ENCODE data around the gene ANKRD12. TPM values are rescaled to one million over a fixed set of nuclear protein-coding genes. Genes with fewer than 3 reads are reported as not detected.
"Not testable (repeated sequence)": the region's sequence is repeated elsewhere in the genome, so short reads cannot be mapped to it uniquely, and the experiment has no call there.

Gene ANKRD12
- total RNA-seq, 1 experiment from 2014 or later = 30.7 TPM

- Histone ChIP-seq H3K4me1 (ENCODE audit: control insufficient read depth, insufficient read depth, low read length) (no peaks in the 10 kb centered on the region), H3K27ac (ENCODE audit: low read length) (no peak overlapping the region), H3K36me3 (ENCODE audit: control insufficient read depth, insufficient read depth, low read length) (no peaks in the 10 kb centered on the region), H3K9me3 (ENCODE audit: control insufficient read depth, insufficient read depth, low read depth, low read length) (no peaks in the 10 kb centered on the region; the same call in 1 of the 2 replicates), H3K27me3 (ENCODE audit: control insufficient read depth, insufficient read depth, low read length) (no peaks in the 10 kb centered on the region), H3K4me3 (ENCODE audit: low read depth in 2 of 2, low read length in 2 of 2) (no peak overlapping the region)
- intact Hi-C loops (cut with micrococcal nuclease; ENCODE audit: unreplicated experiment) = no loop called here
- no peak for TF ChIP-seq REST (IDR thresholded peaks at IDR 0.05; ENCODE audit: insufficient read depth in 1 of 2, low read depth in 2 of 2, low read length in 1 of 2)
- no peak for TF ChIP-seq CTCF (IDR thresholded peaks at IDR 0.05)
- no peak for TF ChIP-seq SIN3A (IDR thresholded peaks at IDR 0.05; ENCODE audit: borderline replicate concordance, insufficient read depth, low read depth, low read length)
- TF ChIP-seq TCF7L2 (IDR thresholded peaks at IDR 0.05; ENCODE audit: low read depth, low read length) = no peak
- no peak for TF ChIP-seq POLR2AphosphoS5 (IDR thresholded peaks at IDR 0.05; ENCODE audit: low read depth, low read length)
- ChIA-PET POLR2A (no interaction called here), CTCF (interaction anchor here (0.6 kb wide), 1 partner anchor 245 kb away, joined by 3 read pairs; no protein-coding TSS in a partner anchor)
- DNase-seq (ENCODE audit: low read depth, low spot score) (no peak), ATAC-seq (no peak)
- BruUV-seq (replicated peaks) = no TSS peak
- in situ Hi-C loops (cut with HindIII; ENCODE audit: low pct_unique_long_range_greater_than_20kb, low sequenced_read_pairs) = no loop called here
Observed at GRCh38 chr18:9160014-9160413, 23.4 kb downstream of the ANKRD12 start.

- H3K4me3 ChIP-seq (ENCODE audit: low read depth in 2 of 2, low read length in 2 of 2); intact Hi-C loops (cut with micrococcal nuclease; ENCODE audit: unreplicated experiment); CTCF ChIA-PET; DNase-seq (ENCODE audit: low read depth, low spot score); H3K9me3 ChIP-seq (ENCODE audit: control insufficient read depth, insufficient read depth, low read depth, low read length); BruUV-seq (replicated peaks); in situ Hi-C loops (cut with HindIII; ENCODE audit: low pct_unique_long_range_greater_than_20kb, low sequenced_read_pairs); ATAC-seq; H3K4me1 ChIP-seq (ENCODE audit: control insufficient read depth, insufficient read depth, low read length); H3K27ac ChIP-seq (ENCODE audit: low read length); POLR2A ChIA-PET; H3K36me3 ChIP-seq (ENCODE audit: control insufficient read depth, insufficient read depth, low read length); H3K27me3 ChIP-seq (ENCODE audit: control insufficient read depth, insufficient read depth, low read length): not testable (repeated sequence)
Observed at GRCh38 chr18:9162663-9163062, 26.1 kb downstream of the ANKRD12 start.

- H3K4me1 ChIP-seq (ENCODE audit: control insufficient read depth, insufficient read depth, low read length); POLR2A ChIA-PET; H3K27me3 ChIP-seq (ENCODE audit: control insufficient read depth, insufficient read depth, low read length); in situ Hi-C loops (cut with HindIII; ENCODE audit: low pct_unique_long_range_greater_than_20kb, low sequenced_read_pairs); CTCF ChIA-PET; ATAC-seq; intact Hi-C loops (cut with micrococcal nuclease; ENCODE audit: unreplicated experiment); H3K36me3 ChIP-seq (ENCODE audit: control insufficient read depth, insufficient read depth, low read length); BruUV-seq (replicated peaks); H3K9me3 ChIP-seq (ENCODE audit: control insufficient read depth, insufficient read depth, low read depth, low read length); H3K27ac ChIP-seq (ENCODE audit: low read length); DNase-seq (ENCODE audit: low read depth, low spot score); H3K4me3 ChIP-seq (ENCODE audit: low read depth in 2 of 2, low read length in 2 of 2): not testable (repeated sequence)
Observed at GRCh38 chr18:9164149-9164548, 27.6 kb downstream of the ANKRD12 start.

GRCh38 chr18:9165883-9166282 is 29.3 kb downstream of the ANKRD12 start:
- in situ Hi-C loops (cut with HindIII; ENCODE audit: low pct_unique_long_range_greater_than_20kb, low sequenced_read_pairs); H3K27ac ChIP-seq (ENCODE audit: low read length); intact Hi-C loops (cut with micrococcal nuclease; ENCODE audit: unreplicated experiment); H3K9me3 ChIP-seq (ENCODE audit: control insufficient read depth, insufficient read depth, low read depth, low read length); POLR2A ChIA-PET; H3K4me3 ChIP-seq (ENCODE audit: low read depth in 2 of 2, low read length in 2 of 2); CTCF ChIA-PET; H3K4me1 ChIP-seq (ENCODE audit: control insufficient read depth, insufficient read depth, low read length); H3K36me3 ChIP-seq (ENCODE audit: control insufficient read depth, insufficient read depth, low read length); ATAC-seq; H3K27me3 ChIP-seq (ENCODE audit: control insufficient read depth, insufficient read depth, low read length); DNase-seq (ENCODE audit: low read depth, low spot score); BruUV-seq (replicated peaks): not testable (repeated sequence)

- H3K36me3 ChIP-seq (ENCODE audit: control insufficient read depth, insufficient read depth, low read length); POLR2A ChIA-PET; intact Hi-C loops (cut with micrococcal nuclease; ENCODE audit: unreplicated experiment); H3K4me1 ChIP-seq (ENCODE audit: control insufficient read depth, insufficient read depth, low read length); BruUV-seq (replicated peaks); in situ Hi-C loops (cut with HindIII; ENCODE audit: low pct_unique_long_range_greater_than_20kb, low sequenced_read_pairs); H3K27ac ChIP-seq (ENCODE audit: low read length); H3K27me3 ChIP-seq (ENCODE audit: control insufficient read depth, insufficient read depth, low read length); DNase-seq (ENCODE audit: low read depth, low spot score); H3K4me3 ChIP-seq (ENCODE audit: low read depth in 2 of 2, low read length in 2 of 2); H3K9me3 ChIP-seq (ENCODE audit: control insufficient read depth, insufficient read depth, low read depth, low read length); CTCF ChIA-PET; ATAC-seq: not testable (repeated sequence)
Observed at GRCh38 chr18:9169515-9169914, 32.9 kb downstream of the ANKRD12 start.
